Measurements from ENCODE around the gene PLAC9.
"Not testable (repeated sequence)": the region's sequence is repeated elsewhere in the genome, so short reads cannot be mapped to it uniquely, and the experiment has no call there.

PLAC9 gene

GRCh38 chr10:80099295-80099694 is 33.2 kb upstream of the PLAC9 start:
- DNase-seq; H3K4me1 ChIP-seq (ENCODE audit: control insufficient read depth in 1 of 2, insufficient read depth in 2 of 2, low read length in 2 of 2); H3K9ac ChIP-seq (ENCODE audit: low read length); H3K4me2 ChIP-seq (ENCODE audit: low read length); H2BK5ac ChIP-seq (ENCODE audit: low read depth, low read length, poor library complexity); H3K23ac ChIP-seq (ENCODE audit: low read length); H3K4ac ChIP-seq (ENCODE audit: low read depth, low read length); H3K79me2 ChIP-seq (ENCODE audit: control insufficient read depth, insufficient read depth, low read length, poor library complexity); H4K12ac ChIP-seq (ENCODE audit: low read depth, low read length); H3K18ac ChIP-seq (ENCODE audit: low read length); H3K36me3 ChIP-seq (ENCODE audit: control insufficient read depth in 1 of 2, insufficient read depth in 2 of 2, low read length in 2 of 2); H3K27ac ChIP-seq (ENCODE audit: low read depth, low read length); H3K27me3 ChIP-seq (ENCODE audit: insufficient read depth, low read length); H3K14ac ChIP-seq (ENCODE audit: low read length); H3K4me3 ChIP-seq (ENCODE audit: low read depth, low read length); H3K9me3 ChIP-seq (ENCODE audit: insufficient read depth, low read depth, low read length): not testable (repeated sequence)
- Histone ChIP-seq H2AFZ (ENCODE audit: insufficient read depth, low read length, poor library complexity) (peak overlapping the region; percentile 8), H3K79me1 (ENCODE audit: low read length) (peaks cover 11% of the 10 kb centered on the region), H2BK120ac (ENCODE audit: insufficient read depth, low read length, poor library complexity) (peak overlapping the region; percentile 18), H4K8ac (ENCODE audit: low read depth, low read length) (peak overlapping the region; percentile 53), H2BK12ac (ENCODE audit: low read length) (peak overlapping the region; percentile 29), H2AK5ac (ENCODE audit: low read length) (peak overlapping the region; percentile 11), H4K91ac (ENCODE audit: low read depth, low read length) (peak overlapping the region; percentile 20)
- WGBS (ENCODE audit: extremely low coverage, insufficient coverage, insufficient read length) = no CpG with 5 or more reads among the region's 8 CpGs

GRCh38 chr10:80100116-80100515 is 32.4 kb upstream of the PLAC9 start:
- Histone ChIP-seq H4K8ac (ENCODE audit: low read depth, low read length) (no peak overlapping the region), H3K9me3 (ENCODE audit: insufficient read depth, low read depth, low read length) (no peaks in the 10 kb centered on the region), H3K27me3 (ENCODE audit: insufficient read depth, low read length) (no peaks in the 10 kb centered on the region), H3K23ac (ENCODE audit: low read length) (no peak overlapping the region), H3K4me3 (ENCODE audit: low read depth, low read length) (no peak overlapping the region), H3K4me2 (ENCODE audit: low read length) (no peak overlapping the region), H3K14ac (ENCODE audit: low read length) (no peak overlapping the region), H2AFZ (ENCODE audit: insufficient read depth, low read length, poor library complexity) (no peak overlapping the region), H4K12ac (ENCODE audit: low read depth, low read length) (no peak overlapping the region), H3K18ac (ENCODE audit: low read length) (peak overlapping the region; percentile 11), H3K79me1 (ENCODE audit: low read length) (peaks cover 11% of the 10 kb centered on the region), H3K79me2 (ENCODE audit: control insufficient read depth, insufficient read depth, low read length, poor library complexity) (peaks cover 2% of the 10 kb centered on the region), H3K4ac (ENCODE audit: low read depth, low read length) (no peak overlapping the region), H3K4me1 (ENCODE audit: control insufficient read depth in 1 of 2, insufficient read depth in 2 of 2, low read length in 2 of 2) (peaks cover 8 to 9% of the 10 kb centered on the region in 2 experiments), H4K91ac (ENCODE audit: low read depth, low read length) (peak overlapping the region; percentile 69), H2BK120ac (ENCODE audit: insufficient read depth, low read length, poor library complexity) (peak overlapping the region; percentile 19), H2BK5ac (ENCODE audit: low read depth, low read length, poor library complexity) (peak overlapping the region; percentile 25), H3K27ac (ENCODE audit: low read depth, low read length) (peak overlapping the region; percentile 87), H3K9ac (ENCODE audit: low read length) (no peak overlapping the region), H2AK5ac (ENCODE audit: low read length) (no peak overlapping the region), H2BK12ac (ENCODE audit: low read length) (peak overlapping the region; percentile 12), H3K36me3 (ENCODE audit: control insufficient read depth in 1 of 2, insufficient read depth in 2 of 2, low read length in 2 of 2) (no peaks in the 10 kb centered on the region)
- DNase-seq = peak; percentile 89
- WGBS (ENCODE audit: extremely low coverage, insufficient coverage, insufficient read length) = no CpG with 5 or more reads among the region's 9 CpGs

- H3K4ac ChIP-seq (ENCODE audit: low read depth, low read length) = no peak overlapping the region
- H3K79me2 ChIP-seq (ENCODE audit: control insufficient read depth, insufficient read depth, low read length, poor library complexity) = peaks cover 2% of the 10 kb centered on the region
- peak overlapping the region; percentile 87 for H3K14ac ChIP-seq (ENCODE audit: low read length)
- H3K4me2 ChIP-seq (ENCODE audit: low read length) = peak overlapping the region; percentile 51
- no peak overlapping the region for H3K9ac ChIP-seq (ENCODE audit: low read length)
- peak overlapping the region; percentile 84 for H2BK12ac ChIP-seq (ENCODE audit: low read length)
- H3K4me1 ChIP-seq (ENCODE audit: control insufficient read depth in 1 of 2, insufficient read depth in 2 of 2, low read length in 2 of 2) = peaks cover 8 to 9% of the 10 kb centered on the region in 2 experiments
- peak overlapping the region; percentile 61 for H4K8ac ChIP-seq (ENCODE audit: low read depth, low read length)
- peak overlapping the region; percentile 87 for H3K27ac ChIP-seq (ENCODE audit: low read depth, low read length)
- no peak overlapping the region for H3K4me3 ChIP-seq (ENCODE audit: low read depth, low read length)
- peak overlapping the region; percentile 92 for H4K91ac ChIP-seq (ENCODE audit: low read depth, low read length)
- no peaks in the 10 kb centered on the region for H3K9me3 ChIP-seq (ENCODE audit: insufficient read depth, low read depth, low read length)
- H2BK120ac ChIP-seq (ENCODE audit: insufficient read depth, low read length, poor library complexity) = peak overlapping the region; percentile 92
- peak overlapping the region; percentile 37 for H2AFZ ChIP-seq (ENCODE audit: insufficient read depth, low read length, poor library complexity)
- peak overlapping the region; percentile 98 for H2BK5ac ChIP-seq (ENCODE audit: low read depth, low read length, poor library complexity)
- H4K12ac ChIP-seq (ENCODE audit: low read depth, low read length) = no peak overlapping the region
- DNase-seq = peak; percentile 98 to 99
- no CpG with 5 or more reads among the region's 15 CpGs for WGBS (ENCODE audit: extremely low coverage, insufficient coverage, insufficient read length)
- H3K18ac ChIP-seq (ENCODE audit: low read length) = peak overlapping the region; percentile 72
- peaks cover 11% of the 10 kb centered on the region for H3K79me1 ChIP-seq (ENCODE audit: low read length)
- no peaks in the 10 kb centered on the region for H3K27me3 ChIP-seq (ENCODE audit: insufficient read depth, low read length)
- no peak overlapping the region for H3K23ac ChIP-seq (ENCODE audit: low read length)
- no peaks in the 10 kb centered on the region for H3K36me3 ChIP-seq (ENCODE audit: control insufficient read depth in 1 of 2, insufficient read depth in 2 of 2, low read length in 2 of 2)
- peak overlapping the region; percentile 87 for H2AK5ac ChIP-seq (ENCODE audit: low read length)
These were observed 31.5 kb upstream of the PLAC9 start for GRCh38 chr10:80100861-80101695.

GRCh38 chr10:80104066-80104926 is 28.2 kb upstream of the PLAC9 start:
- peaks cover 2% of the 10 kb centered on the region for H3K79me2 ChIP-seq (ENCODE audit: control insufficient read depth, insufficient read depth, low read length, poor library complexity)
- H3K36me3 ChIP-seq (ENCODE audit: control insufficient read depth in 1 of 2, insufficient read depth in 2 of 2, low read length in 2 of 2) = no peaks in the 10 kb centered on the region

More at GRCh38 chr10:80104066-80104926, 28.2 kb upstream of the PLAC9 start:
- Histone ChIP-seq H3K4me3 (ENCODE audit: low read depth, low read length) (no peak overlapping the region), H4K8ac (ENCODE audit: low read depth, low read length) (no peak overlapping the region), H2AK5ac (ENCODE audit: low read length) (no peak overlapping the region), H3K14ac (ENCODE audit: low read length) (no peak overlapping the region), H3K27ac (ENCODE audit: low read depth, low read length) (no peak overlapping the region), H3K79me1 (ENCODE audit: low read length) (peaks cover 11% of the 10 kb centered on the region), H2BK120ac (ENCODE audit: insufficient read depth, low read length, poor library complexity) (no peak overlapping the region), H3K23ac (ENCODE audit: low read length) (no peak overlapping the region), H3K18ac (ENCODE audit: low read length) (no peak overlapping the region), H2BK12ac (ENCODE audit: low read length) (no peak overlapping the region), H3K9me3 (ENCODE audit: insufficient read depth, low read depth, low read length) (peaks cover 6% of the 10 kb centered on the region), H2AFZ (ENCODE audit: insufficient read depth, low read length, poor library complexity) (no peak overlapping the region), H4K12ac (ENCODE audit: low read depth, low read length) (no peak overlapping the region), H3K4me1 (ENCODE audit: control insufficient read depth in 1 of 2, insufficient read depth in 2 of 2, low read length in 2 of 2) (peaks cover 8 to 9% of the 10 kb centered on the region in 2 experiments), H3K27me3 (ENCODE audit: insufficient read depth, low read length) (no peaks in the 10 kb centered on the region), H4K91ac (ENCODE audit: low read depth, low read length) (no peak overlapping the region), H3K9ac (ENCODE audit: low read length) (no peak overlapping the region), H3K4ac (ENCODE audit: low read depth, low read length) (no peak overlapping the region), H3K4me2 (ENCODE audit: low read length) (no peak overlapping the region), H2BK5ac (ENCODE audit: low read depth, low read length, poor library complexity) (no peak overlapping the region)
- WGBS (ENCODE audit: extremely low coverage, insufficient coverage, insufficient read length) = no CpG with 5 or more reads among the region's 10 CpGs
- peak; percentile 89 to 98 for DNase-seq

Measured in trophoblast cell (in vitro differentiated cells and primary cell).